ENCODE data around the gene PKD1L1. TPM values are rescaled to one million over a fixed set of nuclear protein-coding genes. Genes with fewer than 3 reads are reported as not detected.

Gene PKD1L1
- polyA plus RNA-seq, 1 donor from 2014 or later = 2.0 TPM

DNA sequence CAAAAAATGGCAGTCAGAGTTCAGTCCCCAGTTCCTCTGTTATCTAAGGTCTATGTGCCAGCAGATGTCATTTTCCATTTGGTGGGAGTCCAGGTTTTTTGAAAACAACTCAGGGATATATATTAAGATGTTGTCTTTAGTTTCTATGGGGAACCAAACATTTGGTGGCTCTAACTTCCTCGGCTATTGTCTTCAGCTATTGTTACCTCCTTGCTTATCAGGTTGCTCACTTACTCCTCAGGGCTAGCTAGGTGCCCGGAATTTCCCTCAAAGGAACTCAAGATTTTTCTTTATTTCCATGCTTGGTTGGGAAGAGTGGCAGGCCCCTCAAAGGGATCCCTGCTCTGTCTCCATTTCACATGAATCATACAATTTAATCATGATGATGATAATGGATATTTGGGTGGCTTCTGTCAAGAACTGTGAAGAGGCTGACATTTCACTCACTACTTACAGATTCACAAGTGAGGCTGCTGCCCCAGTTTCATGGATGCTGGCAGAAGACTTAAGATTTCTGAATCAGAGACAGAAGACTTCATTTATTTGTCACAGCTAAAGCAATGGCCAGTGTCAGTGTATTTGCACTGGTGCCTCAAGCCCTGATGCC is 182.8 kb downstream of the PKD1L1 start:
- Histone ChIP-seq H3K36me3 (ENCODE audit: insufficient read depth, low read length) (no peaks in the 10 kb centered on the region), H3K4me2 (ENCODE audit: low read length) (no peak overlapping the region), H3K9me3 (ENCODE audit: low read length) (no peaks in the 10 kb centered on the region), H3K27ac (ENCODE audit: low read length) (no peak overlapping the region), H3K27me3 (ENCODE audit: insufficient read depth, low read depth, low read length) (no peaks in the 10 kb centered on the region), H2AFZ (ENCODE audit: low read depth, low read length) (no peak overlapping the region), H3F3A (ENCODE audit: insufficient read depth, low read length, poor library complexity, severe bottlenecking) (no peaks in the 10 kb centered on the region), H3K9me2 (ENCODE audit: insufficient read depth, low read length) (no peaks in the 10 kb centered on the region), H3K9ac (ENCODE audit: low read length) (no peak overlapping the region), H4K20me1 (ENCODE audit: insufficient read depth) (no peaks in the 10 kb centered on the region), H3K4me3 (ENCODE audit: low read length) (no peak overlapping the region), H3K79me2 (replicated peaks; ENCODE audit: insufficient read depth, low read length) (no peaks in the 10 kb centered on the region)
- peak; percentile 54 for TF ChIP-seq POLR2AphosphoS5 (IDR thresholded peaks at IDR 0.05)
- TF ChIP-seq EP300 (conservative IDR thresholded peaks at IDR 0.05; ENCODE audit: poor library complexity, severe bottlenecking) = peak; percentile 57
- TF ChIP-seq MXI1 (conservative IDR thresholded peaks at IDR 0.05; ENCODE audit: poor library complexity, severe bottlenecking) = no peak
- TF ChIP-seq EZH2 (IDR thresholded peaks at IDR 0.05; ENCODE audit: borderline replicate concordance, insufficient read depth, low read length, poor library complexity, severe bottlenecking) = no peak

DNA sequence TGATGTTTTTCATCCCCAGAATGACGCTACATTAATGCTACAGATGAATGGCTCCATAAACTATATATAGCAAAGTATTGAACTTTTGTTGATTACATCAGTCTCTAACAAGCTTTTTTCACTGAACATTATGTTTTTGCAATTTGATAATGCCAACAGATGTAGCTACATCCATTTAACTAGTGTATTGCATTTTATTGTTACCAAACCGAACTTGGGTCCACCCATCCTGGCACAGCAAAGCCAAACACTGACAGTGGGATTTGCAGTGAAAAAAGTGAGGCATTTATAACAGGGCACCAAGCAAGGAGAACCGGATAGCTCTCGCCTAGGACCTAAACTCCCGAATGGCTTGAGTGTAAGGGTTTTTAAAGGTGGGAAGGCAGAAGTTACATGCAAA is 183.5 kb downstream of the PKD1L1 start:
- Histone ChIP-seq H3K9me3 (ENCODE audit: low read length) (no peaks in the 10 kb centered on the region), H3F3A (ENCODE audit: insufficient read depth, low read length, poor library complexity, severe bottlenecking) (no peaks in the 10 kb centered on the region), H3K79me2 (replicated peaks; ENCODE audit: insufficient read depth, low read length) (no peaks in the 10 kb centered on the region), H2AFZ (ENCODE audit: low read depth, low read length) (no peak overlapping the region), H3K27ac (ENCODE audit: low read length) (no peak overlapping the region), H3K9ac (ENCODE audit: low read length) (no peak overlapping the region), H3K27me3 (ENCODE audit: insufficient read depth, low read depth, low read length) (no peaks in the 10 kb centered on the region), H3K4me3 (ENCODE audit: low read length) (no peak overlapping the region), H3K9me2 (ENCODE audit: insufficient read depth, low read length) (no peaks in the 10 kb centered on the region), H3K4me2 (ENCODE audit: low read length) (no peak overlapping the region), H3K36me3 (ENCODE audit: insufficient read depth, low read length) (no peaks in the 10 kb centered on the region), H4K20me1 (ENCODE audit: insufficient read depth) (no peaks in the 10 kb centered on the region)
- no peak for TF ChIP-seq EP300 (conservative IDR thresholded peaks at IDR 0.05; ENCODE audit: poor library complexity, severe bottlenecking)
- no peak for TF ChIP-seq EZH2 (IDR thresholded peaks at IDR 0.05; ENCODE audit: borderline replicate concordance, insufficient read depth, low read length, poor library complexity, severe bottlenecking)
- no peak for TF ChIP-seq MXI1 (conservative IDR thresholded peaks at IDR 0.05; ENCODE audit: poor library complexity, severe bottlenecking)
- no peak for TF ChIP-seq POLR2AphosphoS5 (IDR thresholded peaks at IDR 0.05)
- TF ChIP-seq, protein P1, sequence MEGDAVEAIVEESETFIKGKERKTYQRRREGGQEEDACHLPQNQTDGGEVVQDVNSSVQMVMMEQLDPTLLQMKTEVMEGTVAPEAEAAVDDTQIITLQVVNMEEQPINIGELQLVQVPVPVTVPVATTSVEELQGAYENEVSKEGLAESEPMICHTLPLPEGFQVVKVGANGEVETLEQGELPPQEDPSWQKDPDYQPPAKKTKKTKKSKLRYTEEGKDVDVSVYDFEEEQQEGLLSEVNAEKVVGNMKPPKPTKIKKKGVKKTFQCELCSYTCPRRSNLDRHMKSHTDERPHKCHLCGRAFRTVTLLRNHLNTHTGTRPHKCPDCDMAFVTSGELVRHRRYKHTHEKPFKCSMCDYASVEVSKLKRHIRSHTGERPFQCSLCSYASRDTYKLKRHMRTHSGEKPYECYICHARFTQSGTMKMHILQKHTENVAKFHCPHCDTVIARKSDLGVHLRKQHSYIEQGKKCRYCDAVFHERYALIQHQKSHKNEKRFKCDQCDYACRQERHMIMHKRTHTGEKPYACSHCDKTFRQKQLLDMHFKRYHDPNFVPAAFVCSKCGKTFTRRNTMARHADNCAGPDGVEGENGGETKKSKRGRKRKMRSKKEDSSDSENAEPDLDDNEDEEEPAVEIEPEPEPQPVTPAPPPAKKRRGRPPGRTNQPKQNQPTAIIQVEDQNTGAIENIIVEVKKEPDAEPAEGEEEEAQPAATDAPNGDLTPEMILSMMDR (IDR thresholded peaks at IDR 0.05; ENCODE audit: poor library complexity, severe bottlenecking) = no peak
- no peak for TF ChIP-seq SMC3 (conservative IDR thresholded peaks at IDR 0.05; ENCODE audit: poor library complexity)
- no peak for TF ChIP-seq RAD21 (conservative IDR thresholded peaks at IDR 0.05)
- no peak for TF ChIP-seq TAF1 (IDR thresholded peaks at IDR 0.05; ENCODE audit: low read depth)

DNA sequence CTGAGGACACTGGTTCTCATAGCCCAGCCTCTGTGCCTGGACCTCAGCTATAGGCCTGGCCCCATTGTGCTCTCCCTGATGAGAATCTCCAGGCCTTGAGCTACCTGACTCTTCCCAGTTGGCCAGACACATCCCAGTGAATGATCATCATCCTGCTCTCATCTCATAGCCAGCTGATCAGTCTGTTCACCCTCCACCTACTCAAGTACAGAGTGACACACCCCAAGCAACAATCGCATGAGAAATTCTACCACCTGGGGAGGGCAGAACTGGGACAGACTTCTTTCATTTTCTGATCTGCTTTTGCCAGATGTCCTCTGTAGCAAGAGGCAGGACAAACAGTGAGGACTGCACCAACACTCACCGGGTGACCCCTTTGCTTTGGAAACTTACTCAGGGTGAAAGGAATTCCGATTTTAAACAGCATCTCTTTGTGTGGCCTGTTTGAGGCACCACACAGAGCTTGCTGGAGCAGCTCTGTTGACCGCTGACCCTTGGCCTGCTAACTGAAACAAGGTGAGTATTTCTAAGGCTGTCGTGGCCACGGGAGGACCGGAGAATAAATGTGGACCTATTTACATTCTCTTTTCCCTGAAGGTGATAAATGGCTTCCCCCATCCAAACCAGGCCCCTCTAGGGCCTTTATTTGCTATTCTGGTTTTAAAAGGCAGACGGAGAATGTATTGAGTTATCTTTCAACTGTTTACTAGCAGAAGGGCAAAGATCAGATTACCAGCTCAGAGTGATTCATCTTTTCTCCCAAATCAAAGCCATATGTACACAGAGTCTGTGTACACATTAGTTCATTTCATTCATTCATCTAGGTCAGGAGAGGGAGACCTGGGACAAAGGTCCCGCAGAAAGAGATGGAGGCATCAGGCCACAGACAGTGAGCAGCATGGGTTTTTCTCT is 184.9 kb downstream of the PKD1L1 start:
- Histone ChIP-seq H3K9ac (ENCODE audit: low read length) (no peak overlapping the region), H3K27ac (ENCODE audit: low read length) (no peak overlapping the region), H3K27me3 (ENCODE audit: insufficient read depth, low read depth, low read length) (no peaks in the 10 kb centered on the region), H4K20me1 (ENCODE audit: insufficient read depth) (no peaks in the 10 kb centered on the region), H2AFZ (ENCODE audit: low read depth, low read length) (no peak overlapping the region), H3K79me2 (replicated peaks; ENCODE audit: insufficient read depth, low read length) (no peaks in the 10 kb centered on the region), H3K4me2 (ENCODE audit: low read length) (no peak overlapping the region), H3K9me3 (ENCODE audit: low read length) (no peaks in the 10 kb centered on the region), H3K4me3 (ENCODE audit: low read length) (no peak overlapping the region), H3F3A (ENCODE audit: insufficient read depth, low read length, poor library complexity, severe bottlenecking) (no peaks in the 10 kb centered on the region), H3K36me3 (ENCODE audit: insufficient read depth, low read length) (no peaks in the 10 kb centered on the region), H3K9me2 (ENCODE audit: insufficient read depth, low read length) (no peaks in the 10 kb centered on the region)
- TF ChIP-seq, protein P1 (IDR thresholded peaks at IDR 0.05; ENCODE audit: poor library complexity, severe bottlenecking) = no peak
- TF ChIP-seq EP300 (conservative IDR thresholded peaks at IDR 0.05; ENCODE audit: poor library complexity, severe bottlenecking) = no peak
- no peak for TF ChIP-seq MXI1 (conservative IDR thresholded peaks at IDR 0.05; ENCODE audit: poor library complexity, severe bottlenecking)
- TF ChIP-seq TAF1 (IDR thresholded peaks at IDR 0.05; ENCODE audit: low read depth) = no peak
- TF ChIP-seq SMC3 (conservative IDR thresholded peaks at IDR 0.05; ENCODE audit: poor library complexity) = no peak
- no peak for TF ChIP-seq EZH2 (IDR thresholded peaks at IDR 0.05; ENCODE audit: borderline replicate concordance, insufficient read depth, low read length, poor library complexity, severe bottlenecking)
- no peak for TF ChIP-seq RAD21 (conservative IDR thresholded peaks at IDR 0.05)
- TF ChIP-seq, protein P2, sequence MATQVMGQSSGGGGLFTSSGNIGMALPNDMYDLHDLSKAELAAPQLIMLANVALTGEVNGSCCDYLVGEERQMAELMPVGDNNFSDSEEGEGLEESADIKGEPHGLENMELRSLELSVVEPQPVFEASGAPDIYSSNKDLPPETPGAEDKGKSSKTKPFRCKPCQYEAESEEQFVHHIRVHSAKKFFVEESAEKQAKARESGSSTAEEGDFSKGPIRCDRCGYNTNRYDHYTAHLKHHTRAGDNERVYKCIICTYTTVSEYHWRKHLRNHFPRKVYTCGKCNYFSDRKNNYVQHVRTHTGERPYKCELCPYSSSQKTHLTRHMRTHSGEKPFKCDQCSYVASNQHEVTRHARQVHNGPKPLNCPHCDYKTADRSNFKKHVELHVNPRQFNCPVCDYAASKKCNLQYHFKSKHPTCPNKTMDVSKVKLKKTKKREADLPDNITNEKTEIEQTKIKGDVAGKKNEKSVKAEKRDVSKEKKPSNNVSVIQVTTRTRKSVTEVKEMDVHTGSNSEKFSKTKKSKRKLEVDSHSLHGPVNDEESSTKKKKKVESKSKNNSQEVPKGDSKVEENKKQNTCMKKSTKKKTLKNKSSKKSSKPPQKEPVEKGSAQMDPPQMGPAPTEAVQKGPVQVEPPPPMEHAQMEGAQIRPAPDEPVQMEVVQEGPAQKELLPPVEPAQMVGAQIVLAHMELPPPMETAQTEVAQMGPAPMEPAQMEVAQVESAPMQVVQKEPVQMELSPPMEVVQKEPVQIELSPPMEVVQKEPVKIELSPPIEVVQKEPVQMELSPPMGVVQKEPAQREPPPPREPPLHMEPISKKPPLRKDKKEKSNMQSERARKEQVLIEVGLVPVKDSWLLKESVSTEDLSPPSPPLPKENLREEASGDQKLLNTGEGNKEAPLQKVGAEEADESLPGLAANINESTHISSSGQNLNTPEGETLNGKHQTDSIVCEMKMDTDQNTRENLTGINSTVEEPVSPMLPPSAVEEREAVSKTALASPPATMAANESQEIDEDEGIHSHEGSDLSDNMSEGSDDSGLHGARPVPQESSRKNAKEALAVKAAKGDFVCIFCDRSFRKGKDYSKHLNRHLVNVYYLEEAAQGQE (IDR thresholded peaks at IDR 0.05; ENCODE audit: borderline replicate concordance) = no peak
- no peak for TF ChIP-seq POLR2AphosphoS5 (IDR thresholded peaks at IDR 0.05)

Data from neural cell (in vitro differentiated cells).